Endometrial microvascular endothelial cells (primary cell): ENCODE data around the gene ROR1. TPM values are rescaled to one million over a fixed set of nuclear protein-coding genes. Genes with fewer than 3 reads are reported as not detected.

Experiments
- in situ Hi-C: cut with HindIII; loops from 2 replicates; pipeline ENCODE4 v1.10.0; 2017; ENCODE audit warnings: low sequenced_read_pairs, low pct_unique_long_range_greater_than_20kb; ENCODE audit errors: inconsistent ontology term
- total RNA-seq: library from RNA; depleted of rRNA; stranded (reverse); fragments of >200 nt; gene quantifications from one replicate; pipeline ENCODE4 v1.2.3, GENCODE V29; 2015; ENCODE audit errors: inconsistent ontology term

The ROR1 gene
- total RNA-seq, 1 donor from 2014 or later: 3.1 TPM

GRCh38 chr1:63974966-63975365 lies 201.1 kb downstream of the ROR1 start:
- in situ Hi-C loops: no loop called here

GRCh38 chr1:63975481-63975880 lies 201.7 kb downstream of the ROR1 start:
- in situ Hi-C loops: no loop called here

GRCh38 chr1:63976006-63976405 lies 202.2 kb downstream of the ROR1 start:
- in situ Hi-C loops: no loop called here

- in situ Hi-C loops: no loop called here
Observed at GRCh38 chr1:63977466-63977865, 203.6 kb downstream of the ROR1 start.

GRCh38 chr1:63980740-63981407 lies 207.1 kb downstream of the ROR1 start:
- in situ Hi-C loops: no loop called here

- in situ Hi-C loops: no loop called here
Observed at GRCh38 chr1:63981408-63981773, 207.6 kb downstream of the ROR1 start.

- in situ Hi-C loops: no loop called here
Observed at GRCh38 chr1:63982201-63982600, 208.4 kb downstream of the ROR1 start.

- in situ Hi-C loops: no loop called here
Observed at GRCh38 chr1:63983391-63984256, 209.8 kb downstream of the ROR1 start.

- in situ Hi-C loops: no loop called here
Observed at GRCh38 chr1:63984257-63984929, 210.6 kb downstream of the ROR1 start.

GRCh38 chr1:63984930-63985290 lies 211.1 kb downstream of the ROR1 start:
- in situ Hi-C loops: no loop called here

- in situ Hi-C loops: no loop called here
Observed at GRCh38 chr1:63987014-63987627, 213.3 kb downstream of the ROR1 start.

- in situ Hi-C loops: no loop called here
Observed at GRCh38 chr1:63987628-63988024, 213.8 kb downstream of the ROR1 start.

GRCh38 chr1:63988941-63989340 lies 215.1 kb downstream of the ROR1 start:
- in situ Hi-C loops: no loop called here

GRCh38 chr1:63991685-63992084 lies 217.9 kb downstream of the ROR1 start:
- in situ Hi-C loops: no loop called here

- in situ Hi-C loops: no loop called here
Observed at GRCh38 chr1:64000021-64000420, 226.2 kb downstream of the ROR1 start.

GRCh38 chr1:64001038-64001437 lies 227.2 kb downstream of the ROR1 start:
- in situ Hi-C loops: no loop called here

GRCh38 chr1:64004451-64005025 lies 230.7 kb downstream of the ROR1 start:
- in situ Hi-C loops: no loop called here

- in situ Hi-C loops: no loop called here
Observed at GRCh38 chr1:64005801-64006200, 232.0 kb downstream of the ROR1 start.
